HepG2 (cell line): ENCODE results near the gene RICTOR. TPM values are rescaled to one million over a fixed set of nuclear protein-coding genes. Genes with fewer than 3 reads are reported as not detected.
A peak's percentile ranks its signal among the peaks of the same experiment; 100 is the strongest.

ENCODE experiments used
- ATM ChIP-seq: fragments of 450-650 bp; IDR thresholded peaks from 2 replicates; pipeline ENCODE4 v1.7.1; 2017; ENCODE audit warnings: mild to moderate bottlenecking, borderline replicate concordance
- EP300 ChIP-seq, 3 experiments: sonication (generic) in 1 of 3; formaldehyde crosslinking in 1 of 3; IDR thresholded peaks; 2 replicates each; pipeline versions ENCODE4 v1.5.1 to v1.6.1; 2011 to 2020; ENCODE audit warnings: low read depth in 2 of 3, low read length in 2 of 3, borderline replicate concordance in 1 of 3, improper control_type of control experiment in 1 of 3, mild to moderate bottlenecking in 1 of 3, missing genetic modification reagents in 1 of 3, moderate library complexity in 1 of 3
- GPBP1L1 ChIP-seq: sonication (generic); formaldehyde crosslinking; IDR thresholded peaks from 2 replicates; pipeline ENCODE4 v1.5.0; 2020; ENCODE audit warnings: mild to moderate bottlenecking, missing genetic modification reagents
- GRHL1 ChIP-seq: sonication (generic); formaldehyde crosslinking; conservative IDR thresholded peaks from 2 replicates; pipeline ENCODE4 v1.8.0; 2022; ENCODE audit warnings: missing genetic modification reagents
- HOXA3 ChIP-seq: sonication (generic); formaldehyde crosslinking; IDR thresholded peaks from 2 replicates; pipeline ENCODE4 v1.5.0; 2020; ENCODE audit warnings: missing genetic modification reagents
- HOXA7 ChIP-seq: sonication (generic); formaldehyde crosslinking; IDR thresholded peaks from 2 replicates; pipeline ENCODE4 v1.8.1; 2022; ENCODE audit warnings: mild to moderate bottlenecking, missing genetic modification reagents, moderate library complexity
- MYPOP ChIP-seq: sonication (generic); formaldehyde crosslinking; IDR thresholded peaks from 2 replicates; pipeline ENCODE4 v1.8.1; 2023; ENCODE audit warnings: mild to moderate bottlenecking, moderate library complexity, missing genetic modification reagents
- PAWR ChIP-seq: sonication (generic); formaldehyde crosslinking; IDR thresholded peaks from 2 replicates; pipeline ENCODE4 v1.4.0; 2020; ENCODE audit warnings: missing genetic modification reagents, mild to moderate bottlenecking, borderline replicate concordance
- POLR2AphosphoS2 ChIP-seq: IDR thresholded peaks from 2 replicates; pipeline ENCODE4 v1.6.1; 2011; ENCODE audit warnings: low read depth, low read length, improper control_type of control experiment
- PPARG ChIP-seq: conservative IDR thresholded peaks from 2 replicates; pipeline ENCODE4 v1.6.1; 2016; ENCODE audit warnings: missing biosample characterization, missing genetic modification reagents
- SKI ChIP-seq: fragments of 450-650 bp; IDR thresholded peaks from one replicate; pipeline ENCODE4 v1.6.1; 2018; ENCODE audit warnings: mild to moderate bottlenecking; ENCODE audit not compliant: partially characterized antibody
- SMARCC2 ChIP-seq: fragments of 450-650 bp; IDR thresholded peaks from 2 replicates; pipeline ENCODE4 v1.6.1; 2017; ENCODE audit warnings: antibody characterized with exemption, mild to moderate bottlenecking
- SRY ChIP-seq: sonication (generic); formaldehyde crosslinking; IDR thresholded peaks from 2 replicates; pipeline ENCODE4 v1.8.0; 2022; ENCODE audit warnings: mild to moderate bottlenecking, missing genetic modification reagents
- SSRP1 ChIP-seq: IDR thresholded peaks from 2 replicates; pipeline ENCODE4 v1.6.1; 2016; ENCODE audit warnings: control low read depth
- TAF15 ChIP-seq: fragments of 200-400 bp; formaldehyde crosslinking; IDR thresholded peaks from one replicate; pipeline ENCODE4 v1.6.1; 2018; ENCODE audit warnings: mild to moderate bottlenecking, low read depth, low read length; ENCODE audit not compliant: poor library complexity, severe bottlenecking
- TEF ChIP-seq: sonication (generic); formaldehyde crosslinking; IDR thresholded peaks from 2 replicates; pipeline ENCODE4 v1.5.0; 2020; ENCODE audit warnings: missing genetic modification reagents
- ZNF597 ChIP-seq: sonication (generic); formaldehyde crosslinking; IDR thresholded peaks from 2 replicates; pipeline ENCODE4 v1.5.0; 2020; ENCODE audit warnings: missing genetic modification reagents
- ZNF761 ChIP-seq: sonication (generic); formaldehyde crosslinking; conservative IDR thresholded peaks from 2 replicates; pipeline ENCODE4 v1.4.0; 2020; ENCODE audit warnings: mild to moderate bottlenecking, missing genetic modification reagents
- polyA plus RNA-seq, 8 experiments: library from polyadenylated mRNA; depleted of rRNA in 3 of 8; stranded (reverse) in 7 of 8; unstranded in 1 of 8; fragments of >200 nt; fragmentation: Illumina TruSeq in 4 of 8; extraction: Trizol in 4 of 8; gene quantifications; 2 replicates each; pipeline versions ENCODE4 v1.2.1 to v1.2.3, GENCODE V29; 2011 to 2016; ENCODE audit warnings: low read depth in 4 of 8, missing spikeins in 1 of 8, mixed read lengths in 1 of 8; ENCODE audit not compliant: insufficient read depth in 1 of 8
- total RNA-seq, 5 experiments: library from RNA; depleted of rRNA; stranded (reverse); fragments of >200 nt; fragmentation: Illumina TruSeq; extraction: Trizol; gene quantifications; 2 replicates each; pipeline ENCODE4 v1.2.3, GENCODE V29; 2016; ENCODE audit warnings: low read depth in 1 of 5
- TF ChIP-seq, protein P1 (sequence below): sonication (generic); formaldehyde crosslinking; IDR thresholded peaks from 2 replicates; pipeline ENCODE4 v1.4.0; 2020; ENCODE audit warnings: missing genetic modification reagents
- TF ChIP-seq, protein P2 (sequence below): sonication (generic); formaldehyde crosslinking; IDR thresholded peaks from 2 replicates; pipeline ENCODE4 v1.8.1; 2023; ENCODE audit warnings: missing genetic modification reagents, mild to moderate bottlenecking, borderline replicate concordance

The RICTOR gene
- total and polyA plus RNA-seq, 2 of the 13 experiments (the other 11 are each of a cell fraction or from before 2014, with no cell fraction given): 10.7 to 15.4 TPM

DNA sequence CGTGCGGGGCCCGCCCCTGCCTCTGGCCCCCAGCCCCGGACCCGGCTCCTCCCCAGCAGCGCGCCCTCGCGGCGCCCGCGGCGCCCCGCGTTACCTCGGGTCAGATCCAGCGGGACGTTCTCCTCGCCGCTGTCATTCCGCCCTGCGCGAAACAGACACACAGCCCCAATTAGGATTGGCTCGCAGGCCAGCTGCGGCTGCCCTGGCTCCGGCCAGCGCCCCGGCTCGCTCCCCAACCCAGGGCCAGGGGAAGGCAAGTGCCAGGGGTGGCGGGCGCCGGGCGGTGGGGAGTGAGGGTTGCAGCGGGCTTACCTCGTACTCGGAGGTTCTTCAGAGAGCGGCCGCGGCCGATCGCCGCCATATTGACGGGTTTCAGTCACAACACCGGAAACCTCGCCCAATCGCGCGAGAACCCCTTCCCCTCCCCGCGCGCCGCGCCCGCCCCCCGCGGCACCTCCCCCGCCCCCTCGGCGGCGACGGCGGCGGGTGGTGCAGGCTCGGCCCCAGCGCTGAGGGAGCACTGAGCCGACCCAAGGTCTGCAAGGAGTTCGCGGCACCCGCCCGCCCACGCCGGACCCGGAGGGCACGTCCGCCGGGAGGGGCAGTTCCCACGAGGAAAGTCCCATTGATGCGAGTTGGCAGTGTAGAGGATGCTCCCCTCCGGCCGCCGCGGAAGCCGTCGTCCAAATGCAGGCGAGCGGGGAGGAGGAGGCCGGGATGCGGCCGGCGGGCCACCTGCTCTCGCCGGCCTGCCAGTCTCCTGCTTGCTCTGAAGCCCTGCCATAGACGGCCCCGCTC lies at the start of gene RICTOR (continued):
- no peak for TF ChIP-seq GRHL1 (CRISPR knock-in tag)
- TF ChIP-seq SRY: no peak; the same call in 1 of the 2 replicates
- no peak for TF ChIP-seq PPARG (CRISPR knock-in tag)
- TF ChIP-seq POLR2AphosphoS2: no peak
- no peak for TF ChIP-seq SSRP1
- TF ChIP-seq PAWR (CRISPR knock-in tag): no peak
- TF ChIP-seq ZNF597 (CRISPR knock-in tag): no peak
- peak; percentile 57 for TF ChIP-seq HOXA3 (CRISPR knock-in tag)
- TF ChIP-seq, protein P1, sequence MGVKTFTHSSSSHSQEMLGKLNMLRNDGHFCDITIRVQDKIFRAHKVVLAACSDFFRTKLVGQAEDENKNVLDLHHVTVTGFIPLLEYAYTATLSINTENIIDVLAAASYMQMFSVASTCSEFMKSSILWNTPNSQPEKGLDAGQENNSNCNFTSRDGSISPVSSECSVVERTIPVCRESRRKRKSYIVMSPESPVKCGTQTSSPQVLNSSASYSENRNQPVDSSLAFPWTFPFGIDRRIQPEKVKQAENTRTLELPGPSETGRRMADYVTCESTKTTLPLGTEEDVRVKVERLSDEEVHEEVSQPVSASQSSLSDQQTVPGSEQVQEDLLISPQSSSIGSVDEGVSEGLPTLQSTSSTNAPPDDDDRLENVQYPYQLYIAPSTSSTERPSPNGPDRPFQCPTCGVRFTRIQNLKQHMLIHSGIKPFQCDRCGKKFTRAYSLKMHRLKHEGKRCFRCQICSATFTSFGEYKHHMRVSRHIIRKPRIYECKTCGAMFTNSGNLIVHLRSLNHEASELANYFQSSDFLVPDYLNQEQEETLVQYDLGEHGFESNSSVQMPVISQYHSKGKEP (CRISPR knock-in tag): no peak
- no peak for TF ChIP-seq ZNF761 (CRISPR knock-in tag)
- TF ChIP-seq SMARCC2: no peak
- TF ChIP-seq ATM: no peak
- TF ChIP-seq HOXA7: no peak
- 0 out of 2 replicates have a peak, but pooled peaks have one; percentile 61 for TF ChIP-seq MYPOP (CRISPR knock-in tag)
- no peak for TF ChIP-seq EP300 (IDR thresholded peaks at IDR 0.05; ENCODE audit: low read depth in 2 of 2, low read length in 2 of 2)
- no peak; the same call in 1 of the 2 replicates for TF ChIP-seq EP300 (CRISPR knock-in tag; IDR thresholded peaks at IDR 0.05; ENCODE audit: borderline replicate concordance)
- TF ChIP-seq, protein P2, sequence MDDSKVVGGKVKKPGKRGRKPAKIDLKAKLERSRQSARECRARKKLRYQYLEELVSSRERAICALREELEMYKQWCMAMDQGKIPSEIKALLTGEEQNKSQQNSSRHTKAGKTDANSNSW (CRISPR knock-in tag): no peak
- no peak for TF ChIP-seq TAF15
- no peak for TF ChIP-seq GPBP1L1
- peak; percentile 20; the same call in 1 of the 2 replicates for TF ChIP-seq TEF (CRISPR knock-in tag)
- peak; percentile 33 for TF ChIP-seq SKI
